HG03064 (cell line): Measurements from ENCODE around the gene TGIF2.

Experiments used
- ATAC-seq: cut with Tn5 transposase; IDR thresholded peaks from one replicate; pipeline ENCODE4 v1.9.1; 2021; ENCODE audit warnings: low read depth; ENCODE audit not compliant: unreplicated experiment

The TGIF2 gene

DNA sequence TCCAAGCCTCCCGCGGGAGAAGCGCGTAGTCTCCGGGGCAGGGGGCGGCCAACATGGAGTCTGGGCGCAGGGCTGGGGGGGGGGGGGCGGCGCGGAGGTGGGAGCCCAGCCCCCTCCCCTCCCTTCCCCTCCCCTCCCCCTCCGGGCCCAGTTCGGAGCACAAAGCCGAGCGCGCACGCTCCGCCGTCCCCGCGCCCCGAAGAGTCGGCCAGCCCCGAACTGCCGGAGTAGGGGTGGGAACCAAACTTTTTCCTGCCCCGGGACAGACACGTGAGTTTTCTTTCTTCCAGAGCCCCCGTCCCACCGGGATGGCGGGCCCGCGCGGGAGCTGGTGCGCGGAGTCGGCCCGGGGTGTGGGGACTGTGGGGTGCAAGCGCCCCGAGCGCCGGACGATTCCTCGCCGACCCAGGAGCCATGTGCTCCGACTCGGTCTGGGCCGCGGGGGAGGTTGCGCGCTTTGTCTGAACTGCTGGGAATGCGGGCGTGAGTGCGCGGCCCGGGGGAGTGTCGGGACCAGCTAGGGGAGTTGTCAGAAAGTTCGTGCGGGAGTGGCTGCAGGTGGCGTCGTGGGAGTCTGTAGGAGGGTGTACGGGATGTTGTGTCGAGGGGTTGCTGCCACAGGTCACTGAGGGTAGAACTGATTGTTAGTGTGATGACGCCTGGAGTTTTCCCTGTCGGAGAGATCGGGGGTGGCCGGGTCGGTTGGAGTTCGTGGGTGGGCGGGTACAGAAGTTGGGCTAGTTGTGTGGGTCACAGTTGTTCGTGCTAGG, 1.2 kb downstream of the TGIF2 start:
- no peak for ATAC-seq

DNA sequence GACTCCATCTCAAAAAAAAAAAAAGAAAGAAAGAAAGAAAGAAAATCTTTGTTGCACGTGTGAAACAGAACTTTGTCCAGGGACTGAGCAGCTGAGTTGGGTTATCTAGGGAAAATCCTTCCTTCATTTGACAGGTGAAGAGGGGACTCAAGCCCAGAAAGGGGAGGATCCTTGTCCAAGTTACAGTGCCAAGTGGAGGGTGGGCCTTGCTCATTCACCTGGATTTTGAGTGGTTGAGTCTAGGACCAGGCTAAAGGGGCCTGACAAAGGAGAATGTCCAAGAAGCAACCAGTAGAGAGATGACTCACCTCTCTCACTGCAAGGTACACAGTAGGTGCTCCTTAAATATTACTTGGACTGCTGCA, 2.7 kb downstream of the TGIF2 start:
- no peak for ATAC-seq

DNA sequence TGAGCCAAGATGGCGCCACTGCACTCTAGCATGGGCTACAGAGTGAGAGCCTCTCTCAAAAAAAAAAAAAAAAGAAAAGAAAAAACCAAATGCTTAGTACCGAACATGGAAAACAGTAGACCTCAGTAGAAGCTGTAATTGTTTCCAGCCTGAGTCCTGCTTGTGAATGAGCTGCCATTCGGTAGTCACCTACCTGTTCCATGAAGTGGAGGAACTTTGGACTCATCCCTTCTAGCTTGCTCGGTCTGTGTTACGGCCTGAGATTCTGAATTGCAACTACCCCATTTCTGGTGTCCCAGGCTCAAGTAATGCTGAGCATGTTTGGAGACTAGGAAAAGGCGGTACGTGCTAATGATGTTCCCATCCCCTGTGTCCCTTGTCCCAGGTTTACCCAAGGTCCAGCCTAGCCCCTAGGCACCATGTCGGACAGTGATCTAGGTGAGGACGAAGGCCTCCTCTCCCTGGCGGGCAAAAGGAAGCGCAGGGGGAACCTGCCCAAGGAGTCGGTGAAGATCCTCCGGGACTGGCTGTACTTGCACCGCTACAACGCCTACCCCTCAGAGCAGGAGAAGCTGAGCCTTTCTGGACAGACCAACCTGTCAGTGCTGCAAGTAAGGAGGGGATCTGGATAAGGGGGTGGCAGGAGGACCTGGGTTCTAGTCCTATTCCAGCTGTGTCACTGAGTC, 5.1 kb downstream of the TGIF2 start:
- no peak for ATAC-seq

DNA sequence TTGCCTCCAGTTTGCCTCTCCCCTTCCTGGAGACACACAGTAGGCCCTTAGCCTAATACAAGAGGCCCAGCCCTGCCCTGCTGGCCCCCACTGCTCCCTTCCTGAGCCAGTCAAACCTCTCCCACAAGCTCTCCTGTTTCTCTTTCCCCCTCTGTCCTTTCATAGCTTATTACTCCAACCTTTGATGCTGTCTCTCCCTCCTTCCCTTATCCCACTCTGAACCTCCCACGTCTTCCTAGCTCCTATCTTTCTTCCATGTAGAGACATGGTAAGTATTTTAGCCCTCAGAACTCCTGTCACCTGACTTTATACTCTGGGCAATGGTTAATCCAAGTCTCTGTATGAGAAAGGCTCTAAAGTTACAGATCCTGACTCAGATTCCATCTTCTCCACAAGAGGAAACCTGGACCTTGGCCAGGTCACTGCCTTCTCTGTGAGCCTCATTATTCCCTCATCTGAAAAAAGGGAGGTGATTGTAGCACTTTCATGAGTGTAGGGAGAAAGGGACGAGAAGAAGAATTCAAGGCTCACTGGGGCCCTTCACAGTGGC, 6.7 kb downstream of the TGIF2 start:
- ATAC-seq = no peak

DNA sequence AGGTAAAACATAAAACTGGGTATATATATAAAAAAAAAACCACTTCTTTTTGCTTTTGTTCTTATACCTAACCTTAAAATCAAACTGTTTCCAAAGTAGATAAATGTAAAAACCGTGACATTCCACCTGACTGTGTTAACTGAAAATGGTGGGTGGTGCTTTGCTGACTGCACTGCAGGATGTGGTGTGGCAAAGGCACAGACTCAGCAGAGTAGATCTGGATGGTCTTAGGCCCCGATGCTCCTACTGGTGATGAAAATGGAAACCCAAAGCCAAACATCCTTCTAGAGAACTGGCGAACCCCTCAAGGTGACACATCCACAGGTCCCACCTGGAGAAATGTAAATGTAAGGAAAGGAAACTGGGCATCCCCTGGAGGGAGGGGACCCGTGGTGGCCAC, 8.9 kb downstream of the TGIF2 start:
- no peak for ATAC-seq

DNA sequence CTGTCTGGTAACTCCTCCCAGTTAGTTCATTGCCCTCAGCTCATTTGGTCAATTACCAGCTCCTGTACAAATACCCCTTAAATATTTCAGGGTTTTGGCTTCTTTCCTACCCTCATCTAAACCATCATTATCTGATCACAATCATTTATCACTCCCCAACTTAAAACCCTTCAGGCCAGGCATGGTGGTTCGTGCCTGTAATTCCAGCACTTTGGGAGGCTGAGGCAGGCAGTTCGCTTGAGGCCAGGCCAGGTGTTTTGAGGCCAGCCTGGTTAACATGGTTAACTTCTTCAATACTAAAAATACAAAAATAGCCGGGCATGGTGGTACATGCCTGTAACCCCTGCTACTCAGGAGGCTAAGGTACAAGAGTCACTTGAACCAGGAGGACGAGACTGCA, 9.4 kb downstream of the TGIF2 start:
- ATAC-seq = no peak

DNA sequence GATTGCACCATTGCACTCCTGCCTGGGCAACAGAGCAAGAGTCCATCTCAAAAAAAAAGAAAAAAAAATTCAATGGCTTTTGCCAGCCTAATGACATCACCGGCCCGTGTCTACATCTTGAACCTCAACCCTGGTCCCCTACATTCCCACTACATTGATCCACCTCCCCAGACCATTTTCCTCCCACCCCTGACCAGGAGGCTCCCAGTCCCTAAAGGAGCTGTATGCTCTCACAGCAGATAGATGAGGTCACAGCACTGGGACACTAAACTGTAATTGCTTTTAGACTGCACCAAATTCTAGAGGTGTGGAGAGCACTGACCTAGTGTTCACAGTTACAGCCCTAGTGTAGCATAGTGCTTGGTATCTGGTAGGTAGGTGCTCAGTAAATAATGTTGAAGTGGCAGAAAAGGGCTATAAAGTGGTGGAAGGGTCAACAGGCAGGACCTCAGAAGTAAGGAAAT, 10.7 kb downstream of the TGIF2 start:
- ATAC-seq = no peak

DNA sequence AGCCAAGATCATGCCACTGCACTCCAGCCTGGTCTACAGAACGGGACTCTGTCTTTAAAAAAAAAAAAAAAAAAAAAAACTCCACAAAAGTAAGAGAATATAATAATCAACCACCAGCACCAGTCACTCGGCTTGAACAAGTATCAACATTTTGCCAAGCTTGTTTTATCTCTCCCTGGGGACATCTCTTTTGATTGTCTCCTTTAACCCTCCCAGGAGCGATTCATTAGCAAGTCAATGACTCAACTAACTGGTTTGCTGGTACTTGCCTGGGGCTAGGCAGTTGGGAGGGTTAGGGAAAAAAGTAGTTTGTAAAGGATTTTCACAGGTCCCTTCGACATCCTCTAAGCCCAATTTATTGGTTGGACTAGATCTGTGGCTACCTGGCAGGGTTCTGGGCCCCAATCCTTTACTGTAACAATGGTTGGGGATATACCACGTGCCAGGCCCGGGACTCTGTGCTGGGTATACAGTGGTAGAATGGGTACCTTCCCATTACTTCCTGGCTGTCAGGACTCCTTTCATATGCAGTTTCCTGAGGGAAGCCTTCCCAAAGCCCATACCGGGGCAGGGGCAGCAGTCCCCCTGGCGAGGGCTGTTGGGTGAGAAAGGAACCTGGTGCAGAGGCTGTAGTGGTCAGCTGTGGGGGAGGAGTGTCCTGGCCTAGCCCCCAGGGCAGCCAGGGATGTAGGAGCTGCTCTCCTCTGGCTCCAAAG, 12.2 kb downstream of the TGIF2 start:
- ATAC-seq = no peak

DNA sequence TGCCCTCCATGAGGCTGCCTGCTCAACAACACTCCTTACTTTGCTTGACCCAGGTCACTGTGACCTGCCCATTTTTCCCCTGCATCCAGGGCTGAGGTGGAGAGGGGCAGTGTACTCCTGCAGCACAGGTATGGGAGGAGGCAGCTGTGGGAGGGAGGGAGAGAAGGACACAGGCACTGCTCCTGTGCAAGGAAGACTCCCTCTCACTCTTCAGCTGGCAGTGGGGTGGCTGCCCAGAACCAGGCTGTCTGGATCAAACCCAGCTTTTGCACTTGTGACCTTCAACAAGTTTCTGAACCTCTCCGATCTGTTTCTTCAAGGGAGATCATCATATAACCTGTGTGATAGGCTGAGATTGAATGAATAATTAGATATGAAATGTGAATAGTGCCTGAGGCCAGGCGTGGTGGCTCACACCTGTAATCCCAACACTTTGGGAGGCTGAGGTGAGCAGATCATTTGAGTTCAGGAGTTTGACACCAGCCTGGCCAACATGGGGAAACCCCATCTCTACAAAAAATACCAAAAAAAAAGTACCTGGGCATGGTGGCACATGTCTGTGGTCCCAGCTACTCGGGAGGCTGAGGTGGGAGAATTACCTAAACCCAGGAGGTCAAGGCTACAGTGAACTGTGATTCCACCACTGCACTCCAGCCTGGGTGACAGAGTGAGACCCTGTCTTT, 14.1 kb downstream of the TGIF2 start:
- no peak for ATAC-seq

DNA sequence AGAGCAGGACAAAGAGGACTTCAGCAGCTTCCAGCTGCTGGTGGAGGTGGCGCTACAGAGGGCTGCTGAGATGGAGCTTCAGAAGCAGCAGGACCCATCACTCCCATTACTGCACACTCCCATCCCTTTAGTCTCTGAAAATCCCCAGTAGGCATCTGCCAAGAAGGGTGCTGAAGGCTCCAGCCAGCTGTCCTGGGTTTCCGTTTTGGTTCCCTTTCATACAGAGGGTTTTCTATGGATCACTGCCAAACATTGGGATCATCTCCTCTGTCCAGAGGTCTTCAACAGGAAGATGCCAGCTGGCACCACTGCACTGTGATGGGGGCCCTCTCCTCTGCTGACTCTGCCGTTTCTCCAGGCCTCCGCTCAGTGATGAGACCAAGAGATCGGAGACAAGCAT, 17.9 kb downstream of the TGIF2 start:
- ATAC-seq = no peak

DNA sequence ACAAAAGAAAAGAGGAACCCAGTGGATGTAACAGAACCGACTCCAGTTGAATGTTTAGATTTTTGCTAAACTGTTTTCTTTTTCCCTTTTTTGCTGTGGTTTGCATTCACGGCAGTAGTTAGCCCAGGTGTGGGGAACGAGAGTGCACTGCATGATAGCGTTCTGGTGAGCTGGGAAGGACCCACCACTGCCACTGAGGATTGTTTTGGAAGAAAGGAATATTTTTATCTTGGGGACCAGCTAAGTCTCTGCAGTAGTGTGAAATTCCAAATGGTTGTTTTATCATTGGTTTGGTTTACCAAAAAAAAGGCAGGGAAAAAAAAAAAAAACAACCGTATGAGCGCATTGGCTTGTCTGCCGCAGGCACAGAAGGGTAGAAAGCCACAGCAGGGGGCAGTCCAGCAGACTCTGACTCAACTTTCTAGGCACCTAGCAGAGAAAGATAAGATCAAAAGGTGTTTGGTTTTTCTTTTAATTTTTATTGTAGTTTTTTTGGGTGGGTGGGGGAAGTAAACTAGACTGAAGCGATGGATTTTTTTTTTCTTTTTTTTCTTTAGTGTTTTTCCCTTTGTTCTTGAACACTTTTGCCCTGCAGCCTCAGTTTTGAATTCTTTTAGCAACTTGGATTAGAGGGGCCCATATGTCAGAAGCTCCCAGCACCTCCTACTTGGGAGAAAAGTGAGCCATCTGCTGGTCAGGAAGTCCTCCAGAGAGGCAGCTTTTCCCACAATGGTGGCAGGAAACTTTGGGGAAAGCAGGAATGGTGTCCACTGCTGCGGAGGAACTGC, 18.7 kb downstream of the TGIF2 start:
- ATAC-seq = no peak

DNA sequence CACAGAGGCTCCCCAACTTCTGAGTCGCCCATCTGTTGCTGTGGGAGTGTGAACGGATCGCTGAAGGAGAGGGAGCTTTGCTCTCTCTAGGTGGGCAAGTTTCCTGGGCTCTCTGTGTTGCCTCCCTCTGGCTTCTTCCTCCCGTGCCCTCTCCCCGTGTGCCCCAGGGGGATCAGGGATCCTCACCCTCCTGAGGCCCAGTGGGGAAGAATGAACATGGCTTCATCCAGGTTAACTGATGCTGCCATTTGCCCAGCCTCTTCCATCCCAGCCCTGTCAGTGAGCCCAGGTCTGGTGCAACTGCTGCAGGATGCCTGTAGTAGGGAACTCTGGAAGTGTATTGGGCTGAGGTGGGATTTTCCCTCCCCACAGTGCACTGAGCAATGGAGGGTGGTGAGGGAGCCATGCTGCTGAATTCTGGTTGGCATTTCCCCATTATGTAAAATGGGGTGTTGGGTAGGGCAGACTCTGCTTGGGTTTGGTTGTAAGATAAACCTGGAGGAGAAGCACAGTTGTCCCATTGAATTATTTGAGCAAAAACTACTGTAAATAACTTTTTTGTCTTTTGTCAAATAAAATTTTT, 20.0 kb downstream of the TGIF2 start:
- ATAC-seq = no peak

DNA sequence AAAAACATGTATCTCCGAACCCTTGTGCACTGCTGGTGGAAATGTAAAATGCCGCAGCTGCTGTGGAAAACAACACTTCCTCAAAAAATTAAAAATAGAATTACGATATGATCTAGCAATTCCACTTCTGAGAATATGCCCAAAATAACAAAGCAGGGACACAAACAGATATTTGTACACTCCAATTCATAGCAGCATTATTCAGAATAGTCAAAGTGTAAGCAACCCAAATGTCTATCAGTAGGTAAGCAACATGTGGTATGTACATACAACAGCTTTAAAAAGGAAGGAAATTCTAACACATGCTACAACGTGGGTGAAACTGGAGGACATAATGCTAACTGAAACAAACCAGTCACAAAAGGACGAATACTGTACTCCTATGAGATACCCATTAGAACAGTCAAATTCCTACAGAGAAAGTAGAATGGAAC, 26.5 kb downstream of the TGIF2 start:
- ATAC-seq = no peak

DNA sequence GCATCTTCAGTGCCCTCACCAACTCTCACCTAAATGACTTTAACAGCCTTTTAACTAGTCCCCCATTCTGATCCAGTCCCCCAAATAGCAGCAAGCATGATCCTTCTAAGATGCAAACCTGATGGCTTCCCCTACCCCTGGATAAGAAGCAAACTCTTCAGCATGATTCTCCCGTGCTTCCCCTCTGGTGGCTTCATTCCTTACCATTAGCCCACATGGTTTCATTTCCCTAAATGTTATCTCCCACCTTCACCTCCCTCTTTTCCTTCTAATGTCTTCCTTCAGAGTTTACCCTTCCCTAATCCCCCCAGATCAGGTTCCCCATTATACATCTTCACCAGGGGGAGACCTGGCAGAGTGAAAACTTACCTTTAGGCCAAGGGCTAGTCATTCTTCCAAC, 28.1 kb downstream of the TGIF2 start:
- no peak for ATAC-seq

DNA sequence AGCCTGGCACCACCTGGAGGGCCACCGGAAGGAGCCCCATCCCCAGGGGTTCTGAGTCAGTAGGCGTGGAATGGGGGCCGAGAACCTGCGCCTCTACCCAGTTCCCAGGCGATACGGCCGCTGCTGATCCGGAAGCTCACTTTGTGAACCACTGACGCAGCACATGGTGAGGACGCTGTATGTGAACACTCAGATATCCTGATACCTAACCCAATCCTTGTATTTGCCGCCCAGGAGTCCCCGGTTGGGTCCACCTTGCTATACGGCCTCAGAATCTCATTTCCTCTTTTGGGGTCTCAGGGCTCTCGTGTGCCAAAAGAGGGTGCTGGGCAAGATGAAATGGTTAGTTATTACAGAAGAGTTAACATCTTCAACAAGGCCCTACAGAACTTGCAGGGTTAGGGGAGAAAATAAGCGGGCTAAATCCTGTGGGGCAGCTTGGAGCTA, 31.6 kb downstream of the TGIF2 start:
- ATAC-seq = peak; percentile 15

DNA sequence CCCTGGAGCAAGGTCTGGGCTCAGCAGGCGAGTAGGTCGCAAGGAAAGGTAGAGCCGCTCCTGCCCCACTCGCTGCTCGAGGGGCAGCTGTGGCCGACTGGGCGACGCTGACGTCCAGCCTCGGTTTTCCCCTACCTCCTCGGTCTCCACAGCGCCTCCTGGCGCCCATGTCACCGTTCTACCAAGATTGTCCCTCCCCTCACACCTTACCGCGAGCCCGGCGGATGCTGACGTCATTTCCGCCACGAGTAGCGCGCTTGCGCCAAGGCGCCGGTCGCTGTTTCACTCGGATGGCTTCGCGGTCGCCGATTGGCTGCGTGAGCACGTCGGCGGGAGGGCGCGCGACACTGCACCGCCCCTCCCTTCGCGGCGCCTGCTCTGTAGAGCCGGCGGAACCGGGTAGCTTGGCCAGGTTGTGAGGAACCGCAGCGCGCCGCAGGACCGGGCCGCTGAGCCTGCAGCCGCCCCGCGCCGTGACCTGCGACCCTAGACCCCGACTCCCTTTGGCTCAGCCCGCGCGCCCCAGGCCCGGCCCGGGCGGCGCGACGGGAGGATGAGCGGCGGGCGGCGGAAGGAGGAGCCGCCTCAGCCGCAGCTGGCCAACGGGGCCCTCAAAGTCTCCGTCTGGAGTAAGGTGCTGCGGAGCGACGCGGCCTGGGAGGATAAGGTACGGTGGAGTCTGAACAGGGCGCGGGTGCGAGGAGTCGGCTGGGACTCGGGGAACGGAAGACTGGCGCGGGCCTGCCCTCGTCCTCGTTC, 32.2 kb downstream of the TGIF2 start, which contains the start of gene RAB5IF:
Gene RAB5IF, plus strand, starts transcription at position 381 of the 759 bp plus-strand sequence. Its CDS starts 173 bp downstream, at position 554.
- peak; percentile 78 for ATAC-seq

DNA sequence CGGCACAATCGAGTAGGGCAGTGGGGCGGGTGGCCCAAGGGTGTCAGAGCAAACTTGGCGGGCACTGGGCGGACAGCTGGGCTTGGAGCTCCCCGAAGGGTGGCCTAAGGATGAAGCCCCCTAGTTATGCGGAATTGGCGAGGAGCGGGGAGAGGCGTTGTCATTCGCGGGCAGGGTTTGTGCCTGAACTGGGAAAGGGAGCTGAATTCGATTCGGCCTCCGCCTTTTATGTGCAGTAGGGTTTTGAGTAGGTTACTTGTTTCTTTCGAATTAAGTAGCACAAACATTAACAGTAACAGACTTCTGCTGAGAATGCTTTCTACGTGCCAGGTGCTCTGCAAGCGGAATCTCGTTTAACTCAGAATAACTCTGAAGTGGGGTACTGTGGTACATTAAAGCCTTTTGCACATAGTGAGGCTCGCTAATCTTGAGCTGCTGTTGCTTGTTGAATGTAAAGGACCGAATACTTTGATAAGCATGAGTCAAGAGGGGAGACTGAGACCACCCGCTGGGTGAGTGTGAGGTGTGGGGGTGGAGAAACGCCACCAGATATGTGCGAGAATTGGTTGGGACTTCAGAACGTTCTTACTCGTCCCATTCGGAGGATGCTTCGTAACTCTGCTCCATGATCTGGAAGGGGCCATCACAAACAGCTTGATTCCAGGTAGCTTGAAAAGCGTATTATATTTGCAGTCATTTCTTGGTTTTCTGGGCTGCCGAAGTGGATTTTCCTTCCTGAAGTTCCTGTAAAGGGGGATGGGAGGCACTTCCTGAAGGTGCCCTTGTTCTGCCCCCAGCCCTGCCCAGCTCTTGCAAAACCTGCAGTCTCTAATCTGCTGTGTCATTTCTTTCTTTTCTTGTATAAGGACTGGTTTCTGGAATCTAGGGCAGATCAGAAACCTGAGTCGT, 33.0 kb downstream of the TGIF2 start:
- ATAC-seq = no peak
